MM.1S (cell line): ENCODE results near the gene TMTC2.

Source experiments
- DNase-seq: peaks from one replicate; pipeline ENCODE4 v3.0.0-alpha.2; 2015
- H2AFZ ChIP-seq: fragments of 300-600 bp; sonication (generic); 2 replicates; pipeline ENCODE4 v1.6.0; 2016; ENCODE audit warnings: antibody characterized with exemption, low read length
- H3F3A ChIP-seq: fragments of 300-600 bp; sonication (generic); 2 replicates; pipeline ENCODE4 v1.6.1; 2016; ENCODE audit warnings: mild to moderate bottlenecking, antibody characterized with exemption, low read length, moderate library complexity, mixed read lengths; ENCODE audit not compliant: insufficient read depth
- H3K27ac ChIP-seq: fragments of 300-600 bp; sonication (generic); 2 replicates; pipeline ENCODE4 v1.5.1; 2016; ENCODE audit warnings: mild to moderate bottlenecking, low read length
- H3K27me3 ChIP-seq: fragments of 300-600 bp; sonication (generic); replicated peaks from 2 replicates; pipeline ENCODE4 v1.6.0; 2016; ENCODE audit warnings: low read length; ENCODE audit not compliant: insufficient read depth
- H3K36me3 ChIP-seq: fragments of 300-600 bp; sonication (generic); replicated peaks from 2 replicates; pipeline ENCODE4 v1.6.1; 2016; ENCODE audit warnings: mild to moderate bottlenecking, low read length, mixed read lengths; ENCODE audit not compliant: insufficient read depth
- H3K4me1 ChIP-seq: fragments of 300-600 bp; sonication (generic); 2 replicates; pipeline ENCODE4 v1.6.1; 2016; ENCODE audit warnings: low read length, mixed read lengths
- H3K4me2 ChIP-seq: fragments of 300-600 bp; sonication (generic); 2 replicates; pipeline ENCODE4 v1.6.0; 2016; ENCODE audit warnings: low read depth, low read length
- H3K4me3 ChIP-seq: fragments of 300-600 bp; sonication (generic); 2 replicates; pipeline ENCODE4 v1.5.1; 2016; ENCODE audit warnings: low read length, mixed read lengths
- H3K79me2 ChIP-seq: fragments of 300-600 bp; sonication (generic); 2 replicates; pipeline ENCODE4 v1.6.1; 2016; ENCODE audit warnings: mixed run types, low read length, mixed read lengths
- H3K9ac ChIP-seq: fragments of 300-600 bp; sonication (generic); 2 replicates; pipeline ENCODE4 v1.6.1; 2016; ENCODE audit warnings: low read length, mixed read lengths
- H3K9me2 ChIP-seq: fragments of 300-600 bp; sonication (generic); replicated peaks from 2 replicates; pipeline ENCODE4 v1.6.1; 2016; ENCODE audit warnings: mild to moderate bottlenecking, low read length, mixed read lengths; ENCODE audit not compliant: insufficient read depth
- H3K9me3 ChIP-seq: fragments of 300-600 bp; sonication (generic); replicated peaks from 2 replicates; pipeline ENCODE4 v1.6.1; 2016; ENCODE audit warnings: mild to moderate bottlenecking, low read length, mixed read lengths; ENCODE audit not compliant: insufficient read depth
- H4K20me1 ChIP-seq: fragments of 300-600 bp; sonication (generic); 2 replicates; pipeline ENCODE4 v1.6.1; 2016; ENCODE audit warnings: mild to moderate bottlenecking, low read length, moderate library complexity, mixed read lengths; ENCODE audit not compliant: insufficient read depth
- EZH2 ChIP-seq: fragments of 300-600 bp; sonication (generic); optimal IDR thresholded peaks from 2 replicates; pipeline ENCODE3; 2017; ENCODE audit warnings: low read depth, mild to moderate bottlenecking, antibody characterized with exemption, low read length, mixed read lengths
- EZH2phosphoT487 ChIP-seq: fragments of 300-600 bp; sonication (generic); IDR thresholded peaks from 2 replicates; pipeline ENCODE4 v1.6.1; 2018; ENCODE audit warnings: antibody characterized with exemption, low read length
- TF ChIP-seq, protein P1 (sequence below): fragments of 300-600 bp; sonication (generic); IDR thresholded peaks from 2 replicates; pipeline ENCODE4 v1.5.1; 2016; ENCODE audit warnings: antibody characterized with exemption, low read length, mixed read lengths

Gene TMTC2

DNA sequence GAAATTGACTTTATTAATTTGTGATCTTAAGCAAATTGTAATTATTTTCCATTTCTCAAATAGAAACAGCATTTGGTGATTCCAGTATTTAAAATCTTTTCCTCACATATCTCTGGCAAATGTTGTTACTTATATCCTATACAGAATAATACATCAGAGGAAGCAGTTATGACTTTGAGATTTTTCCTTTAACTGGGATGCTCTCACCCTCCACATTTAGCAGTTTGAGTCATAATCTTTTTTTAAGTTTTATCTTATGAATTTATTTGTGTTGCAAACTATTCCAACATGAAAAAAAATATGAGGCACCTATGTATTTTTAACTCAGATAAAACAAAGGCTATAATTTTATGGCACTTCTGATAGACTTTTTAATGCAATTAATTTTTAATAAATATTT is 311.8 kb downstream of the TMTC2 start:
- no peak overlapping the region for H2AFZ ChIP-seq
- TF ChIP-seq EZH2phosphoT487 = no peak
- no peaks in the 10 kb centered on the region for H3F3A ChIP-seq
- no peak overlapping the region for H3K27ac ChIP-seq
- no peak overlapping the region for H3K4me2 ChIP-seq
- no peak overlapping the region for H3K4me3 ChIP-seq
- no peaks in the 10 kb centered on the region for H3K27me3 ChIP-seq
- DNase-seq = no peak
- H4K20me1 ChIP-seq = no peaks in the 10 kb centered on the region
- no peak overlapping the region for H3K9ac ChIP-seq
- no peaks in the 10 kb centered on the region for H3K79me2 ChIP-seq
- H3K36me3 ChIP-seq = no peaks in the 10 kb centered on the region
- H3K9me3 ChIP-seq = no peaks in the 10 kb centered on the region
- H3K4me1 ChIP-seq = no peaks in the 10 kb centered on the region
- H3K9me2 ChIP-seq = no peaks in the 10 kb centered on the region

DNA sequence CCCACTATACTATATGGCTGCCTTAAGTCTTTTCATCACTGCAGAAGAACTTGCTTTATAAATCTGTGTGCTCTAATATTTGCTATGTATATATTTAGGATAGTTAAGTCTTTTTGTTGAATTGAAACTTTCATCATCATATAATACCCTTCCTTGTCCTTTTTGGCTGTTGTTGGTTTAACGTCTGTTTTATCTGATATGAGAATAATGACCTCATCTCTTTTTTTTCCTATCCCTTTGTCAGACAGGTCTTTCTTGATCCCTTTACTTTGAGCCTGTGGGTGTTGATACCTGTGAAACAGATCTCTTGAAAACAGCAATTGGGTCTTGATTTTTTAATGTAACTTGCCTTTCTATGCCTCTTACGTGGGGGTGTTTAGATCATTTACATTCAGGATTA is 316.3 kb downstream of the TMTC2 start:
- no peak for DNase-seq
- Histone ChIP-seq H3K27ac (no peak overlapping the region), H3K27me3 (no peaks in the 10 kb centered on the region), H2AFZ (no peak overlapping the region), H3K36me3 (no peaks in the 10 kb centered on the region), H3K79me2 (no peaks in the 10 kb centered on the region), H3K9me3 (no peaks in the 10 kb centered on the region), H3K4me1 (no peaks in the 10 kb centered on the region), H3F3A (no peaks in the 10 kb centered on the region), H4K20me1 (no peaks in the 10 kb centered on the region), H3K4me3 (no peak overlapping the region), H3K9ac (no peak overlapping the region), H3K4me2 (no peak overlapping the region), H3K9me2 (no peaks in the 10 kb centered on the region)
- TF ChIP-seq EZH2phosphoT487 = no peak
- TF ChIP-seq, protein P1, sequence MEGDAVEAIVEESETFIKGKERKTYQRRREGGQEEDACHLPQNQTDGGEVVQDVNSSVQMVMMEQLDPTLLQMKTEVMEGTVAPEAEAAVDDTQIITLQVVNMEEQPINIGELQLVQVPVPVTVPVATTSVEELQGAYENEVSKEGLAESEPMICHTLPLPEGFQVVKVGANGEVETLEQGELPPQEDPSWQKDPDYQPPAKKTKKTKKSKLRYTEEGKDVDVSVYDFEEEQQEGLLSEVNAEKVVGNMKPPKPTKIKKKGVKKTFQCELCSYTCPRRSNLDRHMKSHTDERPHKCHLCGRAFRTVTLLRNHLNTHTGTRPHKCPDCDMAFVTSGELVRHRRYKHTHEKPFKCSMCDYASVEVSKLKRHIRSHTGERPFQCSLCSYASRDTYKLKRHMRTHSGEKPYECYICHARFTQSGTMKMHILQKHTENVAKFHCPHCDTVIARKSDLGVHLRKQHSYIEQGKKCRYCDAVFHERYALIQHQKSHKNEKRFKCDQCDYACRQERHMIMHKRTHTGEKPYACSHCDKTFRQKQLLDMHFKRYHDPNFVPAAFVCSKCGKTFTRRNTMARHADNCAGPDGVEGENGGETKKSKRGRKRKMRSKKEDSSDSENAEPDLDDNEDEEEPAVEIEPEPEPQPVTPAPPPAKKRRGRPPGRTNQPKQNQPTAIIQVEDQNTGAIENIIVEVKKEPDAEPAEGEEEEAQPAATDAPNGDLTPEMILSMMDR = no peak
- TF ChIP-seq EZH2 = no peak

DNA sequence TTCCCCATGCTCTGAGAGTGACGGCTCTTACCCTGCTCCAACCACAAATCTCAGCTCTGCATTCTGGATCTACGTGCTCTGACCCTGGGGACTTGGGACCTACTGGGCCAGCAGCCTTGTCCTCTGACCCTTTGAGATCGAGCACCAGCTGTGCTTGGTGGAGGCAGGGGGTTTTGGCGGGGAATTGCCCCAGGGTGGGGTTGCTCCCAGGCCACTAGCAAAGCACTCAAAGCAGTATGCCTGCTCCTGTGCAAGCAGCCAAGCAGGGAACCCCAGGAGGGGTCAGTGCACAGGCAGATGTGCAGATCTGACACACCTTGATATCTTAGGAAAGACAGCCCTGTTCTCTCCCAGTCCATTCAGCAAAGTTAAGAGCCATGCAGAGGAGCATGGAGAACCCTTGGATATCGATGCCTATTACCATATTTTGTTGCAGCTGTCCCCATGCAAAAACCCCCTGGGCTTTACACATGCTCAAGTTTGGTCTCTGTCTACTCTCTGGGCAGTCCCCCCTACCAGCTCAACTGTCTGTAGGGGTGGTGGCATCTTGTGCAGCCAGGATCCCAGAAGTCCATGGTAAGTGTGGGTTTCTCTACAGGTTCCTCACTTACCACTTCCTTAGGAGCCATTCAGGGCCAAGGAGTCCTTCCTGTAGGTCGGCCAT is 319.0 kb downstream of the TMTC2 start:
- no peak overlapping the region for H2AFZ ChIP-seq
- H3K79me2 ChIP-seq = no peaks in the 10 kb centered on the region
- DNase-seq = no peak

DNA sequence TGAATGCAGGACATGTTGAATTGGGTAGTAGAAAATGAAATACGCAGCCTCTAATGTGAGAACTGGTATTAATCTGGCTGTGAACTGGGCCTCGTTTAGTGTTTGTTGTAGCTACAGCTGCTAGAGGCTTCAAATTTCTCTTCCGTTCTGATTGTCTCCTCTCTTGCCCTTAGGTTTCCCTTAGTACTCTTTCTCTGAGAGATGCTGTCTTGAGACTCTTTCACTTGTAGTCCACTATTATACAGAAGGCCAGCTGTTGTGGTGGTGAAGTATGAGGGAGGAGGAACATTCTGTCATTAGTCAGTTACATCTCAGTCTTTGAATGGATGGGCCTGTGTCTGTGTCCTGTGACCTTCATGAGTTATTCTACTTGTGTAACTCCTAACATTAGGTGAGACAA is 322.0 kb downstream of the TMTC2 start:
- H3K4me1 ChIP-seq = no peaks in the 10 kb centered on the region
- no peak overlapping the region for H3K27ac ChIP-seq
- H3K9me2 ChIP-seq = no peaks in the 10 kb centered on the region
- H3K36me3 ChIP-seq = no peaks in the 10 kb centered on the region
- no peak for DNase-seq
- no peaks in the 10 kb centered on the region for H3K79me2 ChIP-seq
- H3K9me3 ChIP-seq = no peaks in the 10 kb centered on the region
- TF ChIP-seq, protein P1 = no peak
- TF ChIP-seq EZH2 (no peak), EZH2phosphoT487 (no peak)
- H3K9ac ChIP-seq = no peak overlapping the region
- no peaks in the 10 kb centered on the region for H4K20me1 ChIP-seq
- no peak overlapping the region for H3K4me2 ChIP-seq
- no peak overlapping the region for H2AFZ ChIP-seq
- H3K27me3 ChIP-seq = no peaks in the 10 kb centered on the region
- no peak overlapping the region for H3K4me3 ChIP-seq
- no peaks in the 10 kb centered on the region for H3F3A ChIP-seq

More for the DNA sequence above, 319.0 kb downstream of the TMTC2 start:
- no peak overlapping the region for H3K27ac ChIP-seq
- no peaks in the 10 kb centered on the region for H4K20me1 ChIP-seq
- no peak overlapping the region for H3K9ac ChIP-seq
- H3F3A ChIP-seq = no peaks in the 10 kb centered on the region
- no peak overlapping the region for H3K4me2 ChIP-seq
- H3K9me3 ChIP-seq = no peaks in the 10 kb centered on the region
- no peak overlapping the region for H3K4me3 ChIP-seq
- H3K4me1 ChIP-seq = no peaks in the 10 kb centered on the region
- no peaks in the 10 kb centered on the region for H3K27me3 ChIP-seq
- no peaks in the 10 kb centered on the region for H3K9me2 ChIP-seq
- TF ChIP-seq, protein P1 = no peak
- TF ChIP-seq EZH2 (no peak), EZH2phosphoT487 (no peak)
- H3K36me3 ChIP-seq = no peaks in the 10 kb centered on the region
